Neural cell (in vitro differentiated cells): ENCODE data around the gene CA11. TPM values are rescaled to one million over a fixed set of nuclear protein-coding genes. Genes with fewer than 3 reads are reported as not detected.

Experiments used
- H2AFZ ChIP-seq: fragments of 200-600, 300-800 bp; sonication (generic), shearing (Covaris generic); 2 replicates; pipeline ENCODE4 v1.6.0; 2014; ENCODE audit warnings: low read depth, mild to moderate bottlenecking, antibody characterized with exemption, low read length, moderate library complexity
- H3F3A ChIP-seq: fragments of 200-600 bp; shearing (Covaris generic); 2 replicates; pipeline ENCODE4 v1.6.1; 2016; ENCODE audit warnings: mild to moderate bottlenecking, moderate library complexity, mixed read lengths, antibody characterized with exemption, low read length; ENCODE audit not compliant: insufficient read depth, poor library complexity, severe bottlenecking
- H3K27ac ChIP-seq: fragments of 200-600, 300-800 bp; sonication (generic), shearing (Covaris generic); 2 replicates; pipeline ENCODE4 v1.5.1; 2014; ENCODE audit warnings: mild to moderate bottlenecking, low read length, moderate library complexity
- H3K27me3 ChIP-seq: fragments of 300-800, 200-600 bp; sonication (generic), shearing (Covaris generic); 2 replicates; pipeline ENCODE4 v1.6.0; 2014; ENCODE audit warnings: mild to moderate bottlenecking, low read depth, low read length, moderate library complexity; ENCODE audit not compliant: insufficient read depth
- H3K36me3 ChIP-seq: fragments of 300-800, 200-600 bp; sonication (generic), shearing (Covaris generic); 2 replicates; pipeline ENCODE4 v1.5.1; 2014; ENCODE audit warnings: mild to moderate bottlenecking, antibody characterized with exemption, low read length, moderate library complexity; ENCODE audit not compliant: insufficient read depth
- H3K4me2 ChIP-seq: fragments of 300-800, 200-600 bp; sonication (generic), shearing (Covaris generic); 2 replicates; pipeline ENCODE4 v1.6.0; 2014; ENCODE audit warnings: mild to moderate bottlenecking, low read length
- H3K4me3 ChIP-seq: fragments of 300-800, 200-600 bp; sonication (generic), shearing (Covaris generic); 2 replicates; pipeline ENCODE4 v1.5.1; 2014; ENCODE audit warnings: mild to moderate bottlenecking, low read length, moderate library complexity
- H3K79me2 ChIP-seq: fragments of 200-600 bp; shearing (Covaris generic); replicated peaks from 2 replicates; pipeline ENCODE4 v1.6.0; 2014; ENCODE audit warnings: mild to moderate bottlenecking, low read length, moderate library complexity; ENCODE audit not compliant: insufficient read depth
- H3K9ac ChIP-seq: fragments of 300-800, 200-600 bp; sonication (generic), shearing (Covaris generic); 2 replicates; pipeline ENCODE4 v1.6.1; 2016; ENCODE audit warnings: mild to moderate bottlenecking, low read length, mixed read lengths
- H3K9me2 ChIP-seq: fragments of 200-600 bp; shearing (Covaris generic); 2 replicates; pipeline ENCODE4 v1.6.1; 2016; ENCODE audit warnings: mild to moderate bottlenecking, low read length, mixed read lengths; ENCODE audit not compliant: insufficient read depth
- H3K9me3 ChIP-seq: fragments of 200-600, 300-800 bp; sonication (generic), shearing (Covaris generic); 2 replicates; pipeline ENCODE4 v1.6.1; 2016; ENCODE audit warnings: mild to moderate bottlenecking, mixed run types, low read length, moderate library complexity, mixed read lengths
- H4K20me1 ChIP-seq: fragments of 200-600 bp; shearing (Covaris generic); 2 replicates; pipeline ENCODE4 v1.6.1; 2016; ENCODE audit warnings: mild to moderate bottlenecking, mixed run types; ENCODE audit not compliant: insufficient read depth
- EP300 ChIP-seq: fragments of 450-650 bp; conservative IDR thresholded peaks from 2 replicates; pipeline ENCODE4 v1.6.1; 2014; ENCODE audit warnings: antibody characterized with exemption, mild to moderate bottlenecking, moderate library complexity; ENCODE audit not compliant: poor library complexity, severe bottlenecking
- EZH2 ChIP-seq: fragments of 200-600, 300-800 bp; shearing (Covaris generic), sonication (generic); IDR thresholded peaks from 2 replicates; pipeline ENCODE4 v1.6.1; 2014; ENCODE audit warnings: antibody characterized with exemption, low read length, borderline replicate concordance, mild to moderate bottlenecking; ENCODE audit not compliant: insufficient read depth, poor library complexity, severe bottlenecking
- MXI1 ChIP-seq: fragments of 450-650 bp; conservative IDR thresholded peaks from 2 replicates; pipeline ENCODE4 v1.6.1; 2014; ENCODE audit warnings: antibody characterized with exemption, mild to moderate bottlenecking; ENCODE audit not compliant: poor library complexity, severe bottlenecking
- POLR2AphosphoS5 ChIP-seq: IDR thresholded peaks from 2 replicates; pipeline ENCODE4 v1.6.1; 2012
- RAD21 ChIP-seq: fragments of 450-650 bp; conservative IDR thresholded peaks from 2 replicates; pipeline ENCODE4 v1.6.1; 2014; ENCODE audit warnings: antibody characterized with exemption, mild to moderate bottlenecking, moderate library complexity
- SMC3 ChIP-seq: fragments of 450-650 bp; conservative IDR thresholded peaks from 2 replicates; pipeline ENCODE4 v1.6.1; 2014; ENCODE audit warnings: antibody characterized with exemption, mild to moderate bottlenecking, moderate library complexity; ENCODE audit not compliant: poor library complexity
- TAF1 ChIP-seq: IDR thresholded peaks from 2 replicates; pipeline ENCODE4 v1.6.1; 2012; ENCODE audit warnings: low read depth
- polyA plus RNA-seq: library from polyadenylated mRNA; depleted of rRNA; stranded (reverse); fragments of >200 nt; gene quantifications from 2 replicates; pipeline ENCODE4 v1.2.3, GENCODE V29; 2014
- TF ChIP-seq, protein P1 (sequence below): fragments of 450-650 bp; IDR thresholded peaks from 2 replicates; pipeline ENCODE4 v1.5.1; 2014; ENCODE audit warnings: antibody characterized with exemption, mild to moderate bottlenecking, moderate library complexity; ENCODE audit not compliant: poor library complexity, severe bottlenecking
- TF ChIP-seq, protein P2 (sequence below): IDR thresholded peaks from 2 replicates; pipeline ENCODE4 v1.6.1; 2012; ENCODE audit warnings: borderline replicate concordance

CA11 gene
- polyA plus RNA-seq, 1 donor from 2014 or later: 108 TPM

DNA sequence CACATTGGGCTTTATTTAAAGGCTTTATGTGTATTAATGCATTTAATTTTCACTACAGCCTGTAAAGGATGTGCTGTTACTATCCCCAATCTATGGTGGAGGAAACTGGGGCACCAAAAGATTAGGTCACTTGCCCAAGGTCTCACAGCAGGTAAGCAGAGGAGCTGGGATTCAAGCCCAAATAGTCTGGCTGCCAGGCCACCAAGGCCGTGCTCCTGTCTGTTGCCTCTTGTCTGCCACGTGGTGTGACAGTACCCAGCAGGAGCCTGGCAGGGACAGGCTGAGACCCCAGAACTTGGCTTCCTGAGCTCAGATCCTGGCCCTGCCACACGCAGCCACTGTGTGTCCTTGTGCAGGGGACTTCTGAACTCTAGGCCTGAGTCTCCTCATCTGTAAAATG is 22.3 kb upstream of the CA11 start:
- Histone ChIP-seq H4K20me1 (no peaks in the 10 kb centered on the region), H3K4me2 (no peak overlapping the region), H3K9ac (no peak overlapping the region), H3K27ac (no peak overlapping the region), H3K9me3 (no peaks in the 10 kb centered on the region), H2AFZ (no peak overlapping the region), H3K4me3 (no peak overlapping the region), H3K79me2 (no peaks in the 10 kb centered on the region), H3K9me2 (no peaks in the 10 kb centered on the region), H3K27me3 (no peaks in the 10 kb centered on the region), H3K36me3 (no peaks in the 10 kb centered on the region), H3F3A (no peaks in the 10 kb centered on the region)
- TF ChIP-seq EP300 (no peak), POLR2AphosphoS5 (no peak), SMC3 (no peak), RAD21 (no peak), EZH2 (no peak), MXI1 (no peak), TAF1 (no peak)
- TF ChIP-seq, protein P1, sequence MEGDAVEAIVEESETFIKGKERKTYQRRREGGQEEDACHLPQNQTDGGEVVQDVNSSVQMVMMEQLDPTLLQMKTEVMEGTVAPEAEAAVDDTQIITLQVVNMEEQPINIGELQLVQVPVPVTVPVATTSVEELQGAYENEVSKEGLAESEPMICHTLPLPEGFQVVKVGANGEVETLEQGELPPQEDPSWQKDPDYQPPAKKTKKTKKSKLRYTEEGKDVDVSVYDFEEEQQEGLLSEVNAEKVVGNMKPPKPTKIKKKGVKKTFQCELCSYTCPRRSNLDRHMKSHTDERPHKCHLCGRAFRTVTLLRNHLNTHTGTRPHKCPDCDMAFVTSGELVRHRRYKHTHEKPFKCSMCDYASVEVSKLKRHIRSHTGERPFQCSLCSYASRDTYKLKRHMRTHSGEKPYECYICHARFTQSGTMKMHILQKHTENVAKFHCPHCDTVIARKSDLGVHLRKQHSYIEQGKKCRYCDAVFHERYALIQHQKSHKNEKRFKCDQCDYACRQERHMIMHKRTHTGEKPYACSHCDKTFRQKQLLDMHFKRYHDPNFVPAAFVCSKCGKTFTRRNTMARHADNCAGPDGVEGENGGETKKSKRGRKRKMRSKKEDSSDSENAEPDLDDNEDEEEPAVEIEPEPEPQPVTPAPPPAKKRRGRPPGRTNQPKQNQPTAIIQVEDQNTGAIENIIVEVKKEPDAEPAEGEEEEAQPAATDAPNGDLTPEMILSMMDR: no peak
- TF ChIP-seq, protein P2, sequence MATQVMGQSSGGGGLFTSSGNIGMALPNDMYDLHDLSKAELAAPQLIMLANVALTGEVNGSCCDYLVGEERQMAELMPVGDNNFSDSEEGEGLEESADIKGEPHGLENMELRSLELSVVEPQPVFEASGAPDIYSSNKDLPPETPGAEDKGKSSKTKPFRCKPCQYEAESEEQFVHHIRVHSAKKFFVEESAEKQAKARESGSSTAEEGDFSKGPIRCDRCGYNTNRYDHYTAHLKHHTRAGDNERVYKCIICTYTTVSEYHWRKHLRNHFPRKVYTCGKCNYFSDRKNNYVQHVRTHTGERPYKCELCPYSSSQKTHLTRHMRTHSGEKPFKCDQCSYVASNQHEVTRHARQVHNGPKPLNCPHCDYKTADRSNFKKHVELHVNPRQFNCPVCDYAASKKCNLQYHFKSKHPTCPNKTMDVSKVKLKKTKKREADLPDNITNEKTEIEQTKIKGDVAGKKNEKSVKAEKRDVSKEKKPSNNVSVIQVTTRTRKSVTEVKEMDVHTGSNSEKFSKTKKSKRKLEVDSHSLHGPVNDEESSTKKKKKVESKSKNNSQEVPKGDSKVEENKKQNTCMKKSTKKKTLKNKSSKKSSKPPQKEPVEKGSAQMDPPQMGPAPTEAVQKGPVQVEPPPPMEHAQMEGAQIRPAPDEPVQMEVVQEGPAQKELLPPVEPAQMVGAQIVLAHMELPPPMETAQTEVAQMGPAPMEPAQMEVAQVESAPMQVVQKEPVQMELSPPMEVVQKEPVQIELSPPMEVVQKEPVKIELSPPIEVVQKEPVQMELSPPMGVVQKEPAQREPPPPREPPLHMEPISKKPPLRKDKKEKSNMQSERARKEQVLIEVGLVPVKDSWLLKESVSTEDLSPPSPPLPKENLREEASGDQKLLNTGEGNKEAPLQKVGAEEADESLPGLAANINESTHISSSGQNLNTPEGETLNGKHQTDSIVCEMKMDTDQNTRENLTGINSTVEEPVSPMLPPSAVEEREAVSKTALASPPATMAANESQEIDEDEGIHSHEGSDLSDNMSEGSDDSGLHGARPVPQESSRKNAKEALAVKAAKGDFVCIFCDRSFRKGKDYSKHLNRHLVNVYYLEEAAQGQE: no peak

DNA sequence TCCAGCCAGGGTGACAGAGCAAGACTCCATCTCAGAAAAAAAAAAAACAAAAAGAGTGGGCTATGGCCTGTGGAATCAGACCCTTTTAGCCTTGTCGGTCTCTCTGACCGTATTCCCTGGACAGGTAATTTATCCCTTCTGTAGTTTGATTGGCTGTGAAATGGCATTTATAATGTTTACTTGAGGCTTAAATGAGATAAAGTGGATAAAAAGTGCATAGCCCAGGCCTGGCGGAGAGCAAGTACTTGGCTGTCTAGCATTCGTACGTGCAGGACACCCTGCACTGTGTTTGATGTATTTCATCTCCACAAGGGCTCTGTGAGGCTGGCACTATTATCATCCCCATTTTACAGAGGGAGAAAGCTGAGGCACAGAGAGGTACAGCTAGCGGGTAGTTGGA is 19.8 kb upstream of the CA11 start:
- Histone ChIP-seq H3K27ac (no peak overlapping the region), H3K4me2 (no peak overlapping the region), H3K27me3 (no peaks in the 10 kb centered on the region), H3K9ac (no peak overlapping the region), H3K9me2 (no peaks in the 10 kb centered on the region), H3K4me3 (no peak overlapping the region), H4K20me1 (no peaks in the 10 kb centered on the region), H2AFZ (no peak overlapping the region), H3K36me3 (no peaks in the 10 kb centered on the region), H3K79me2 (no peaks in the 10 kb centered on the region), H3F3A (no peaks in the 10 kb centered on the region), H3K9me3 (no peaks in the 10 kb centered on the region)
- TF ChIP-seq TAF1 (no peak), RAD21 (no peak), EZH2 (no peak), SMC3 (no peak), POLR2AphosphoS5 (no peak), EP300 (no peak), MXI1 (no peak)
- TF ChIP-seq, protein P1: no peak
- TF ChIP-seq, protein P2: no peak
